Kasumi-1 (cell line): ENCODE results near the gene PCDHGC5.

Source experiments
- DNase-seq, 2 experiments: peaks; one replicate each; lab custom pipeline; 2025; lab: John Stamatoyannopoulos, UW

The PCDHGC5 gene

DNA sequence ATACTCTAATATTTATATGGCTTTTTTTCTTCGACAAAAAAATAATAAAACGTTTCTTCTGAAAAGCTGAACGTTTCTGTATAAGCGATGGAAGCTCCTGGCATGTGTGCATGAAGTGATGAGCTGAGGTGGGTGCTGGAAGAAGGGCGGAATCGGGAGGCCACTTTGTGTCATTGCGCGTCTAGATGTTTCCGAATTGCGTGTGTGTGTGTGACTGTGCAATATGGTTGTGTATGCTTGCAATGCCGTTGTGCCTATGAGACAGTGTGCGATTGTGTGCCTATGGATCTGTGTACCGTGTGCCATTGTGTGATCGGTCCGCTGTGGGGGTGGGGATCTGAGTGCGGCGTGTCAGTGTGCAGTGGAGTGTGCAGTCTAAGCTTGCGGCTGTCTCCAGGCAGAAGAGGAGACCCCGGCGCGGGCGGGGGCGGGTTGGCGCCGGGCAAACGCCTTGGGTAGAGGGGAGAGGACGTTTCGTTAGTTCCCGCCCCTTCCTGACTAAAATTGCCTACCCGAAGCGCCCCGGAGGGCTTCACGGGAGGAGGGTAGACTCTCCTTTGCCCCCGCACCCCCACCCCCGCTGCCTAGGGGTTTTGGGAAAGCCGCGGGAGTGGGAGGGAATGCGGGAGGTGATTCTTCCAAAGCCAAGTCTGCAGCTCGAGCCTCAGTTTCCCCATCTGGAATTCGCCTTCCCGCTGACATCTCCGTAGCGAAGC, 24.2 kb downstream of the PCDHGC5 start:
- DNase-seq, result peak in 1 of 2 experiments; percentile 49

GRCh38 chr5:141513627-141514329, 24.9 kb downstream of the PCDHGC5 start:
- peak; percentile 73 to 75 for DNase-seq

GRCh38 chr5:141514330-141515133, 25.7 kb downstream of the PCDHGC5 start:
- no peak for DNase-seq

GRCh38 chr5:141515141-141515540, 26.3 kb downstream of the PCDHGC5 start:
- no peak for DNase-seq

DNA sequence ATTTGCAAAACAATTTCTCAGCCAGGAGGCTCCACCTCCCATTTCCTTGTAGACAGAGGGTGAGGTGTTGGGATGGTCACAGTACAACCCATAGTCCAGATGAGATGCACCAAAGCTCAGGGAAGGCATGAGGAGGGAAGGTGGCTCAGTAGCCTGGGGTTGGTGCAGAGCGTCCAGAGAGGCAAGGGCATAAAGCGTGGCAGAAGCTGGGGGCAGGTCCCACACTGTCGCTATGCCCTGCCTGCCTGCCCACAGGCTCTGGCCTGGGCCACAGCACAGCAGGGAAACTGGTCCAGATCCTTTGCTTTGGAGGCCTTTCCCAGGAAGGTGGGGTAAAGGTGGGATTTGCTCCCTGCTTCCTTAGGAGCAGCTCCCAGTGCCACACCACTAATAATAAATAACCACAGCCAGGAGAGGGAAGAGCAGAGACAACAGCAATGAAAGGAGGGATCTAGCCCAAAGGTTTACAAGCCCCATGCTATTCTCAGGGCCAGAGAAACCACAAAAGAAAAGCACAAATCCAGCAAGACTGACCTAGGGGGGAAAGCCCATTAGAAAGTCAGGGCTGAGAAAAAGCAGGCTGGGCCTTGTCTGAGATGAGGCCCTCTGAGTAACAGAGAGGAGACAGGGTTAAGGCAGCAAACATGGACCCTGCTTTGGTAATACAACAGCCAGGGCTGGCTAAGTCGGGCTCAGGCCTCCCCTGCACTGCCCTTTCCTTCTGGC, 27.2 kb downstream of the PCDHGC5 start:
- DNase-seq, result no peak

- DNase-seq, result no peak
These were observed 27.8 kb downstream of the PCDHGC5 start for GRCh38 chr5:141516672-141517025.

- peak in 1 of 2 experiments; percentile 11 for DNase-seq
These were observed 28.4 kb downstream of the PCDHGC5 start for GRCh38 chr5:141517312-141517711.

- no peak for DNase-seq
These were observed 29.2 kb downstream of the PCDHGC5 start for GRCh38 chr5:141517880-141518617.

DNA sequence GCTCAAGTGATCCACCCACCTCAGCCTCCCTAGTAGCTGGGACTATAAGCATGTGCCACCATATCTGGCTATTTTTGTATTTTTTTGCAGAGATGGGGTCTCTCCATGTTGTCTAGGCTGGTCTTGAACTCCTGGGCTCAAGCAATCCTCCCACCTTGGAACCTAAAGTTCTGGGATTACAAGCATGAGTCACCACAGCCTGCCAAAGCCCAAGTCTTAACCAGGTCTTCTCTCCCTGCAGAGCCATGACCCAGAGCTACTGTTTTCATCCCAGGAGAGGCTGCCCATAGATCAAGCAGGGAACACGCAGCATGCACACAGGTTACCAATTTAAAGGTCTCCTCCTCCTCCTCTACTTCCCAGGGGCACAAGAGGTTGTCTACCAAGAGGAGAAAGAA, 29.7 kb downstream of the PCDHGC5 start:
- no peak for DNase-seq

DNA sequence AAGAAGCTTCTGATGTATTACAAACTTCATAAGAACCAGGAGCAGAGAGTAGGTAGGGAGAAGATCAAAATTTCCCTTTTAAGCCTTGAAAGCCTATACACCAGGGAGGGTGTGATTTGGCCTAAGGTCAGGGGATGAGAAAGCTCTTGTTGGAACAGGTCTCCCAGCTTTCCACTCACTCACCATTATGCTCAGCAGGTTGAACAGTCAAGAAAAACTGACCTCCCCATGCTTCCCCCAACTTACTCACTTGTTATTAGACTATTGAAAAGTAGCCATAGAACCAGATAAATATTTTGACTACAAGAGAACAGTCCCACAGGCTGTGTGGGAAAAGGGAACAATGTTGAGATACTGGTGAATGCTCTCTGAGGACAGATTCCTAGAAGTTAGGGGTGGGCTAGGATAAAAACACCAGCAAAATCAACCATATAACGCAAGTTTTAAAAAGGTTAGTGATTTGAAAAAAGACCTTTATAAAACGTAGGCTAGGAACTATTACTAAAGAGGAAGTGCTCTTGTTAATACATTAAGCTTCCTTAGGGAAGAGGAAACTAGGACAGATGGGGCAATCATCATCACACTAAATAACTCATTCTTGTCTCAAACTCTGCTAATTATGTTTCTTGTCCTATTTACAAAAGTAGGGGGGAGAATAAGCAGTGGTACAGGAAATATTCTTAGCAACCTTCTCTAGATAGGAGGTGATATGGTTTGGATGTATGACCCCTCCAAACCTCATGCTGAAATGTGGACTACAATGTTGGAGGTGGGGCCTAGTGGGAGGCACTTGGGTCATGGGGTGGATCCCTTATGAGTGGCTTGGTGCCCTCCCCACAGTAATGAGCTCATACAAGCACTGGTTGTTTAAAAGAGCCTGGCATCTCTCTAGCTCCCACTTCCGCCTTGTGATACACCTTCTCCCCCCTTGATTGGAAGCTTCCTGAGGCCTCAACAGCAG, 31.0 kb downstream of the PCDHGC5 start:
- DNase-seq, result peak; percentile 14 to 39

- DNase-seq, result peak; percentile 89 to 90
These were observed 32.4 kb downstream of the PCDHGC5 start for GRCh38 chr5:141521244-141521781.

DNA sequence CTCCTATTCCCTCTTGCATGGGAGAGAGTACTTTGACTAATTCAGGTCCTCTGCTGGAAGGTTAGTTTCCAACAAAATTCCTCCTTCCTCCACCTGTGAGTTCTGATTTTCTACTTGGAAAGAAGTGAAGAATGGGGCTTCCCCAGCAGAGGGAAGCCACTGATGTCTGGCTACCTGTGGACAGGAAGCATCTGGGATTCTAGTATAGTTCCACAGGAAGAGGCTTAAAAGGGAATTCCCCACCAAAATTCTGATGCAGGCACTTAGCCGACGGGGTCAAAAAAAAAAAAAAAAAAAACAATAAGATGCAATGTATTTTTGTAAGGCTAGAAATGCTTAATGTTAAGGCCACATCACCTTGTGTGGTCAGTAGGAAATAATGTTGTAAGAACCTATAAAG, 33.4 kb downstream of the PCDHGC5 start:
- no peak for DNase-seq

- no peak for DNase-seq
These were observed 35.1 kb downstream of the PCDHGC5 start for GRCh38 chr5:141523991-141524390.

- peak; percentile 55 to 68 for DNase-seq
These were observed 36.0 kb downstream of the PCDHGC5 start for GRCh38 chr5:141524604-141525597.

DNA sequence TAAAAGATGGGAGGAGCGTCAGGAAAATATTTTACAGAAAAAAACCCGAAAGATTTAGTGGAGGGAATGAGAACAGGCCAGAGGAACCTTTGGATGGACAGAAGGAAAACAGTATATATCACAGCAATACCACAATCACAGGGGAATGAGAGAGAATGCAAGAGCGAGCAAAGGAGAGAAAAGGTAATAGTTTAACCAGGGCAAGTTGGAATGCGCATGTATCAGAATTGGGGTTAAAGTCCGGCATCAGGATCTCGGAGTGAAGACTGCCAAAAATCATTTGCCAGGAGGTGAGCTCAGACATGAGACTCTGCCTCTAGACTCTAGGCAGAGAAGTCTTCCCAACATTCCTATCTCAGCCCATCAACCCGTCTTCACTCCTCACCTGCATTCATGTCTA, 36.8 kb downstream of the PCDHGC5 start:
- DNase-seq, result no peak

DNA sequence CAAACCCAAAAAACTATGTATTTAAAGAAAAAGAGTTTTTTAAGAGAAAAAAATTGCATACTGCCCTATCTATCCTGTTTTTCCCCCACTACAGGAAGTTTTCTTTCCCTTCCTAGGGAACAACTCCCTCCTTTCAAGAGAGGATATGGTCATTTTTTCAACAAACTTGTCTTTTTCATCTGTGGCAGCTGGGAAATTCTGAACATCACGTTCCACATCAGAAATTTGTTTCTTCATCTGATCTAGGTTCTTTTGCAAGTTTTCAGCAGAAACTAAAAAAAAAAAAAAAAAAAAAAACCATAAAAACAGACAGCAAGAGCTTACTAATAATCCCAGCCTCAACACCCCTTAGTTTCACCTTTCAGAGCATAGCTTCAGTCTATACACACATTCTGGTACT, 38.5 kb downstream of the PCDHGC5 start:
- no peak for DNase-seq

- no peak for DNase-seq
These were observed 39.6 kb downstream of the PCDHGC5 start for GRCh38 chr5:141528291-141528984.

GRCh38 chr5:141529002-141529401, 40.1 kb downstream of the PCDHGC5 start:
- no peak for DNase-seq
